ENCODE measurements around the gene KRT80. TPM values are rescaled to one million over a fixed set of nuclear protein-coding genes. Genes with fewer than 3 reads are reported as not detected.

Gene KRT80
- total RNA-seq, 1 donor from 2014 or later, result 0.07 TPM

DNA sequence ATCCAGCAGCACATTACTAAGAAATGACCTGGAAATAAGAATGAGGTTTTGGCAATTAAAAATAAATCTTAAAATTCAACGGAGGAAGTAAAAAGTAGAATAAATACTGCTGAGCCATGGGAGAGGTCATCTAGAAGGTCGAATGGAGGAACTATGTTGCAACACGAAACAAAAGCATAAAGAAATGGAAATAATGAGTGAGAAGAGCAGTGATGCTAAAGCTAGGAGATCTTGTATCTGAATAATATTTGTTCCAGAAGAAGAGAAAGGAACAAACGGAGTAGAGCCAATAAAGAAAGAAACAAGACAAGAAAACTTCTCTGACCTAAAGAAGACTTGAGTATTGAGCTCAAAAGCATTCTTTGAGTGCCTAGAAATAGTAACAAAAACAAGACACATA, 34.6 kb upstream of the KRT80 start:
- Mint-ChIP-seq H3K27ac (no peak overlapping the region), H3K9me3 (ENCODE audit: low read depth) (no peaks in the 10 kb centered on the region)
- DNase-seq (ENCODE audit: low spot score, unreplicated experiment), result no peak

DNA sequence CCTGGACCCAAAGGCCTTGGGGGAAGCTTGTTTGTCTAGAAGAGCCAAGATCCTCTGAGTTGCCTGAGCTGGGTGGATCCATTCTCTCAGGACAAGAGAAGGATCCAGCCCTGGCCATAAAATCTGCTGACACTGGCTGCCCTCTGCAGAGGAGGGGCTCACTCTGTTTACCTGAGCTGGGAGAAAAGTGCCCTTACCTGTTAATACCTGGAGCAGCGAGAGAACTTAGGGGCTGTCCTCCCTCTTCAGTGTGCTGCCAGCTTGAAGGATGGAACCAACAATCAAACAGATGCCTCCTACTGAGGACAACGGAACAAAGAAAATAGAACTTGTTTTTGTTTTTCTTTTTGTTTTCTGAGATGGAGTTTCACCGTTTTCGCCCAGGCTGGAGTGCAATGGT, 33.9 kb upstream of the KRT80 start:
- H3K36me3 Mint-ChIP-seq (ENCODE audit: insufficient read depth), result no peaks in the 10 kb centered on the region
- peaks cover 27% of the 10 kb centered on the region for H3K4me1 Mint-ChIP-seq (ENCODE audit: low read depth)
- TF ChIP-seq, protein P1, sequence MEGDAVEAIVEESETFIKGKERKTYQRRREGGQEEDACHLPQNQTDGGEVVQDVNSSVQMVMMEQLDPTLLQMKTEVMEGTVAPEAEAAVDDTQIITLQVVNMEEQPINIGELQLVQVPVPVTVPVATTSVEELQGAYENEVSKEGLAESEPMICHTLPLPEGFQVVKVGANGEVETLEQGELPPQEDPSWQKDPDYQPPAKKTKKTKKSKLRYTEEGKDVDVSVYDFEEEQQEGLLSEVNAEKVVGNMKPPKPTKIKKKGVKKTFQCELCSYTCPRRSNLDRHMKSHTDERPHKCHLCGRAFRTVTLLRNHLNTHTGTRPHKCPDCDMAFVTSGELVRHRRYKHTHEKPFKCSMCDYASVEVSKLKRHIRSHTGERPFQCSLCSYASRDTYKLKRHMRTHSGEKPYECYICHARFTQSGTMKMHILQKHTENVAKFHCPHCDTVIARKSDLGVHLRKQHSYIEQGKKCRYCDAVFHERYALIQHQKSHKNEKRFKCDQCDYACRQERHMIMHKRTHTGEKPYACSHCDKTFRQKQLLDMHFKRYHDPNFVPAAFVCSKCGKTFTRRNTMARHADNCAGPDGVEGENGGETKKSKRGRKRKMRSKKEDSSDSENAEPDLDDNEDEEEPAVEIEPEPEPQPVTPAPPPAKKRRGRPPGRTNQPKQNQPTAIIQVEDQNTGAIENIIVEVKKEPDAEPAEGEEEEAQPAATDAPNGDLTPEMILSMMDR (IDR thresholded peaks at IDR 0.05; ENCODE audit: unreplicated experiment), result no peak
- DNase-seq (ENCODE audit: low spot score, unreplicated experiment), result no peak
- no peak overlapping the region for H3K4me3 Mint-ChIP-seq (ENCODE audit: low read depth)
- H3K27me3 Mint-ChIP-seq, result peaks cover 36% of the 10 kb centered on the region
- H3K27ac Mint-ChIP-seq, result no peak overlapping the region
- no peaks in the 10 kb centered on the region for H3K9me3 Mint-ChIP-seq (ENCODE audit: low read depth)

More for the DNA sequence above, 34.6 kb upstream of the KRT80 start:
- TF ChIP-seq, protein P1 (IDR thresholded peaks at IDR 0.05; ENCODE audit: unreplicated experiment), result no peak
- Mint-ChIP-seq H3K36me3 (ENCODE audit: insufficient read depth) (no peaks in the 10 kb centered on the region), H3K4me3 (ENCODE audit: low read depth) (no peak overlapping the region), H3K27me3 (peaks cover 42% of the 10 kb centered on the region), H3K4me1 (ENCODE audit: low read depth) (peaks cover 30% of the 10 kb centered on the region)

DNA sequence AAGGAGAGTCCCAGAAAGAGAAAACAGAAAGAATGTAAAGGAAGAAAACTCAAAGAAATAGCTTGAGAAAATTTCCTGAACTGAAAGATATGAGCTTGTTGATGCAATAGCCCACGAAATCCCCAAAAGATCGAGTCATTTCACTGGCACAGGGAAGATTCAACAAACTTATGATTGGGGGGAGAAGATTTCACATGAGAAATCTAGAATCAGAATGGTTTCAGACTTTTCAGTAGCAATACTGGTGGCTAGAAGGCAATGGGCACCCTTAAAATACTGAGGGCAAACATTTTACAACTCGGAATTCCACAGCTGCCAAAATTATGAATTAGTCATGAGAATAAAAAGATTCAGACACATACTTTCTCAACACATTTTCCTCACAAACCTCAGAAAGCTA, 32.3 kb upstream of the KRT80 start:
- Mint-ChIP-seq H3K27me3 (peaks cover 26% of the 10 kb centered on the region), H3K4me1 (ENCODE audit: low read depth) (peaks cover 23% of the 10 kb centered on the region), H3K27ac (no peak overlapping the region), H3K36me3 (ENCODE audit: insufficient read depth) (no peaks in the 10 kb centered on the region), H3K9me3 (ENCODE audit: low read depth) (no peaks in the 10 kb centered on the region), H3K4me3 (ENCODE audit: low read depth) (no peak overlapping the region)
- TF ChIP-seq, protein P1 (IDR thresholded peaks at IDR 0.05; ENCODE audit: unreplicated experiment), result no peak
- DNase-seq (ENCODE audit: low spot score, unreplicated experiment), result no peak

DNA sequence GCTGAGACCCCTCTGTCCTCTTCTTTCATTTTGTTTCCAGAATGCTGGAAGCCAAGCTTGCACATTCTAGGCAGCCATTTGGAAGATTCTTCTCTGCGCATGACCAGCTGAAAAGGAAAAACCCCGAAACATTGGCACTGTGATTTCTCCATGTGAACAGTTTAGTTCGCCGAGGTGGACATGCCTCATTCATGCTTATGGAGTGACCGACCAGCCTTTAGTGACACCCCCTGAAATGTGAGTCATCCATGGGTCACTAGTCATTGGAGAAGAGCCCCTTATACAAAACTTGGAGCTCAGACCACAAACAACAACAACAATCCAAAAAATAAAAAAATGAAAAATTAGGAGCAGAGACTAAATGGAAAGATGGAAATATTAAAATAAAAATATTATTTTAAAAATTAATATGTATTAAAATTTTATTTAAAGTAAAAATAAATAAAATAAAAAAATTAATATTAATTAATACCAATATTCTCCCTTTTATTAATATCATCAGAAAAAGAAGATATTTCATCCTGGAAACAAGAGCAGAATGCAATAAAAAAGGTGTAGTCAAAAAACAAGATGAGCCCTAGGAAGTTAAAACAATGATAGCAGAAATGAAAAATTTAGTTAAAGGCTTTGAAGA, 31.7 kb upstream of the KRT80 start:
- Mint-ChIP-seq H3K9me3 (ENCODE audit: low read depth) (no peaks in the 10 kb centered on the region), H3K4me3 (ENCODE audit: low read depth) (no peak overlapping the region), H3K36me3 (ENCODE audit: insufficient read depth) (no peaks in the 10 kb centered on the region), H3K27ac (no peak overlapping the region), H3K27me3 (peaks cover 26% of the 10 kb centered on the region), H3K4me1 (ENCODE audit: low read depth) (peaks cover 23% of the 10 kb centered on the region)
- TF ChIP-seq, protein P1 (IDR thresholded peaks at IDR 0.05; ENCODE audit: unreplicated experiment), result no peak
- no peak for DNase-seq (ENCODE audit: low spot score, unreplicated experiment)

DNA sequence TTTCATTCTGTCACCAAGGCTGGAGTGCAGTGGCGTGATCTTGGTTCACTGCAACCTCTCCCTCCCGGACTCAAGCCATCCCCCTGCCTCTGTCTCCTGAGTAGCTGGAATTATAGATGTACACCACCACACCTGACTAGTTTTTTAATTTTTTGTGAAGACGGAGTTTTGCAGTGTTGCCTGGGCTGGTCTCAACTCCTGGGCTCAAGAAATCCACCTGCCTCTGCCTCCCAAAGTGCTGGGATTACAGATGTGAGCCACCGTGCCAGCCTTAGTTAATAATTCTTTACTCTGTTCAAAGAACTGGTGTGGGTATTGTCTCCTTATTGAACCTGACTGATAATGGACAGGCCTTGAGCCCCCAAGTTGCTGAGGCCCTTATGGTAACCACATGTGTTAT, 30.9 kb upstream of the KRT80 start:
- Mint-ChIP-seq H3K9me3 (ENCODE audit: low read depth) (no peaks in the 10 kb centered on the region), H3K4me3 (ENCODE audit: low read depth) (no peak overlapping the region), H3K27me3 (peaks cover 21% of the 10 kb centered on the region), H3K36me3 (ENCODE audit: insufficient read depth) (no peaks in the 10 kb centered on the region), H3K4me1 (ENCODE audit: low read depth) (peaks cover 26% of the 10 kb centered on the region), H3K27ac (peak overlapping the region; percentile 76)
- TF ChIP-seq, protein P1 (IDR thresholded peaks at IDR 0.05; ENCODE audit: unreplicated experiment), result no peak
- DNase-seq (ENCODE audit: low spot score, unreplicated experiment), result no peak
